C4-2B (cell line): Measurements from ENCODE around the gene CEMIP.

Experiments used
- H3K27ac ChIP-seq: fragments of 450-650 bp; 2 replicates; pipeline ENCODE4 v1.5.1; 2017
- CTCF ChIP-seq: fragments of 450-650 bp; conservative IDR thresholded peaks from 2 replicates; pipeline ENCODE4 v1.5.1; 2017; ENCODE audit warnings: mild to moderate bottlenecking
- ZFX ChIP-seq: fragments of 450-650 bp; IDR thresholded peaks from 2 replicates; pipeline ENCODE4 v1.6.1; 2017

CEMIP gene

GRCh38 chr15:80736560-80736959 lies 42.6 kb upstream of the CEMIP start:
- TF ChIP-seq CTCF = no peak
- no peak for TF ChIP-seq ZFX
- no peak overlapping the region for H3K27ac ChIP-seq

GRCh38 chr15:80739919-80740318 lies 39.3 kb upstream of the CEMIP start:
- TF ChIP-seq ZFX (no peak), CTCF (no peak)
- H3K27ac ChIP-seq = no peak overlapping the region

- TF ChIP-seq CTCF = no peak
- TF ChIP-seq ZFX = no peak
- no peak overlapping the region; the same call in 1 of the 2 replicates for H3K27ac ChIP-seq
These were observed 37.1 kb upstream of the CEMIP start for GRCh38 chr15:80742081-80742480.

GRCh38 chr15:80743189-80743833 lies 35.9 kb upstream of the CEMIP start:
- peak overlapping the region; percentile 38 for H3K27ac ChIP-seq
- TF ChIP-seq ZFX = no peak
- TF ChIP-seq CTCF = no peak

GRCh38 chr15:80744415-80744814 lies 34.8 kb upstream of the CEMIP start:
- no peak for TF ChIP-seq CTCF
- TF ChIP-seq ZFX = no peak
- no peak overlapping the region for H3K27ac ChIP-seq

GRCh38 chr15:80744826-80745225 lies 34.3 kb upstream of the CEMIP start:
- TF ChIP-seq ZFX (no peak), CTCF (no peak)
- no peak overlapping the region for H3K27ac ChIP-seq

- H3K27ac ChIP-seq = no peak overlapping the region
- TF ChIP-seq CTCF (no peak), ZFX (no peak)
These were observed 33.3 kb upstream of the CEMIP start for GRCh38 chr15:80745888-80746287.
